Gastroesophageal sphincter (tissue), 4 donors: ENCODE measurements around the gene MACROH2A1. TPM values are rescaled to one million over a fixed set of nuclear protein-coding genes. Genes with fewer than 3 reads are reported as not detected.

ENCODE experiments used
- ATAC-seq: fragments of 150-250 bp; one replicate; pipeline ENCODE4 v1.9.1; 2016; ENCODE audit warnings: mild to moderate bottlenecking, moderate library complexity
- H3K27ac ChIP-seq, 4 donors: fragments of 200-600 bp; sonication (generic) in 3 of 4; 1 replicate in 3 of 4; 2 replicates in 1 of 4; pipeline ENCODE4 v1.5.1; 2016 to 2019
- H3K27me3 ChIP-seq: fragments of 200-600 bp; sonication (generic); one replicate; pipeline ENCODE4 v1.5.1; 2019
- H3K36me3 ChIP-seq, 2 donors: fragments of 200-600 bp; sonication (generic); one replicate each; pipeline ENCODE4 v1.5.1; 2019; ENCODE audit warnings: control low read depth in 1 of 2
- H3K4me1 ChIP-seq, 3 donors: fragments of 200-600 bp; sonication (generic); 1 replicate in 2 of 3; 2 replicates in 1 of 3; pipeline ENCODE4 v1.5.1; 2016 to 2019; ENCODE audit warnings: control low read depth in 2 of 3
- H3K4me3 ChIP-seq, 2 donors: fragments of 200-600 bp; sonication (generic); one replicate each; pipeline ENCODE4 v1.5.1; 2019; ENCODE audit warnings: mild to moderate bottlenecking in 1 of 2, moderate library complexity in 1 of 2
- H3K9me3 ChIP-seq, 3 donors: fragments of 200-600 bp; sonication (generic); one replicate each; pipeline ENCODE4 v1.5.1; 2017 to 2019; ENCODE audit warnings: control low read depth in 2 of 3
- CTCF ChIP-seq, 4 experiments: fragments of 200-600 bp in 2 of 4; fragments of 450-650 bp in 2 of 4; sonication (generic) in 1 of 4; IDR thresholded peaks; one replicate each; pipeline ENCODE4 v1.5.1; 2017 to 2019; ENCODE audit warnings: antibody characterized with exemption in 4 of 4, mild to moderate bottlenecking in 2 of 4, moderate library complexity in 2 of 4
- EP300 ChIP-seq: sonication (generic); formaldehyde crosslinking; IDR thresholded peaks from one replicate; pipeline ENCODE4 v1.6.1; 2017; ENCODE audit warnings: antibody characterized with exemption, mild to moderate bottlenecking
- POLR2A ChIP-seq, 2 donors: fragments of 450-650 bp; IDR thresholded peaks; one replicate each; pipeline ENCODE4 v1.6.1; 2017; ENCODE audit warnings: antibody characterized with exemption in 2 of 2, mild to moderate bottlenecking in 2 of 2, moderate library complexity in 1 of 2
- POLR2AphosphoS5 ChIP-seq: sonication (generic); formaldehyde crosslinking; IDR thresholded peaks from one replicate; pipeline ENCODE4 v1.6.1; 2017; ENCODE audit warnings: antibody characterized with exemption
- WGBS, 2 donors: methylation state at CpG; one replicate each; pipeline ENCODE4 v1.1.5; 2018; ENCODE audit warnings: low coverage in 1 of 2; 5-methylcytosine and 5-hydroxymethylcytosine counted together
- total RNA-seq, 4 donors: library from RNA; depleted of rRNA; stranded (reverse); fragments of >200 nt; gene quantifications; one replicate each; pipeline ENCODE4 v1.1.0, GENCODE V29; 2016

MACROH2A1 gene
- total RNA-seq, 4 donors from 2014 or later = 163 to 180 (median 177) TPM

DNA sequence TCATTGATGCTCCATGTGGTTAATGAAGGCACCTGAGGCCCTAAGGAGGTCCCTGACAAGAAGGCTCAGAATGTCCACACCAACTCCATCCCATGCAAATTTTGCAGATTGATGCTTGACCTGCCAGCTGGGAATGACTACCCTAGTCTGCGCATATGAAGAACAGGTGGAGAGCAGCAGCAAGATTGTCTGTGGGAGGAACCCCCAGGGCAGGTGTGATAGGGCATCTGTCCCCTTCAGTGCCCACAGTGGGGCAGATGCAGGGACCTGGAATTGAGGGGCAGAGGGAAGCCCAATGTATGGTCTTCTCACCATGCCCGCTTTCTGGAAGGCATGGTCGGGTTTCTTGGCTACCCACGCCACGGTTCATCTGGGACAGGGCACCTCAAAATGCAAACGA lies 79.6 kb downstream of the MACROH2A1 start:
- Histone ChIP-seq H3K4me3 (no peak overlapping the region), H3K9me3 (no peaks in the 10 kb centered on the region), H3K4me1 (no peaks in the 10 kb centered on the region), H3K27ac (no peak overlapping the region), H3K27me3 (no peaks in the 10 kb centered on the region), H3K36me3 (no peaks in the 10 kb centered on the region)
- WGBS, 2 donors = 77 to 80% methylated on average over 1 to 3 of the region's 6 CpGs
- TF ChIP-seq POLR2A (IDR thresholded peaks at IDR 0.05) (no peak), EP300 (no peak), POLR2AphosphoS5 (no peak), CTCF (IDR thresholded peaks at IDR 0.05) (no peak)
- no peak for ATAC-seq

DNA sequence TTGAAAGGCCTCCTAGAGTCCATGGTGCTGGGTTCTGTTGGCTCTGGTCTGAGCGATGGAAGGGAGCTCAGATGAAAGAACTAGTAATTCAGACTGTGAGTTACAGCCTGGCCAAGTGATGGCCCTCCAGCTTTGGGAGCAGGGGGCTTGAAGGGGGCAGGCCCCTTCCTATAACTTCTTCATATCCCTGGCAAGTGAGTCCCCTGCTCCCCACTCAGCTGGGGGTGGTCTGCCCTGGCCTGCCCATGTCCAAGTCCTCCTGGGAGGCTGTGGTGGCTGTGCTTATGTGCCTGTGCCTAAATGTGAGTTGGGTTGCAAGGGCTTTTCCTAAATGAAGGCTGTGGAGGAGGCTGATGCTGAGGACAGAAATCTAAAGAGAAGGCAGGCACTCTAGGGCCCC lies 80.1 kb downstream of the MACROH2A1 start:
- TF ChIP-seq POLR2A (IDR thresholded peaks at IDR 0.05) = no peak
- no peak for TF ChIP-seq CTCF (IDR thresholded peaks at IDR 0.05)
- WGBS, 2 donors = 80% methylated on average over 1 of the region's 1 CpG; no CpG with 5 or more reads in 1 of the 2 donors
- no peaks in the 10 kb centered on the region for H3K36me3 ChIP-seq
- no peaks in the 10 kb centered on the region for H3K27me3 ChIP-seq
- no peak for ATAC-seq
- no peaks in the 10 kb centered on the region for H3K4me1 ChIP-seq
- H3K4me3 ChIP-seq = no peak overlapping the region
- H3K27ac ChIP-seq = no peak overlapping the region
- H3K9me3 ChIP-seq = no peaks in the 10 kb centered on the region

GRCh38 chr5:135318037-135318436 lies 81.0 kb downstream of the MACROH2A1 start:
- no peaks in the 10 kb centered on the region for H3K36me3 ChIP-seq
- no peak for TF ChIP-seq CTCF (IDR thresholded peaks at IDR 0.05)
- TF ChIP-seq EP300 = no peak
- no peak for TF ChIP-seq POLR2AphosphoS5
- no peak for TF ChIP-seq POLR2A (IDR thresholded peaks at IDR 0.05)
- no peaks in the 10 kb centered on the region for H3K9me3 ChIP-seq
- ATAC-seq = no peak
- H3K4me1 ChIP-seq = no peaks in the 10 kb centered on the region
- no peak overlapping the region for H3K27ac ChIP-seq
- no peaks in the 10 kb centered on the region for H3K27me3 ChIP-seq
- H3K4me3 ChIP-seq = no peak overlapping the region
- WGBS, 2 donors = 100% methylated on average over 1 of the region's 4 CpGs; no CpG with 5 or more reads in 1 of the 2 donors

DNA sequence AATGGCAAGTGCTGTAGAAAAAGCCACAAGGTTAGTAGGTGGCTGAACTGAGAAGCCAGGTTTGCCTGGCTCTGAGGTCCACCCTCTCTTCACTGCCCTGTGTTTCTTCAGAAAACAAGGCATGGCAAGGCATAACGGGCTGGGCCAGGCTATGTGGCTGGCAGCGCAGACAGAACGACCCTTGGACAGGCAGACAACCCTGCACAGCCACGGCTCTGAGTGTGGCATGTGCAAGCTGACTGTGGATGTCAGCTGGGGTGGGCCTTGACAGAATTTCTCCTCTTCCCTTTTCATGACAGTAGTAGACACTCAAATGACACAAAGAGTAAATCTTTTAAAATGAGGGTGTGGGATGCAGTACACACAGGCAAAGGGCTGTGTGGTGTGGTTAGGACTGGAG lies 81.7 kb downstream of the MACROH2A1 start:
- H3K4me3 ChIP-seq = no peak overlapping the region
- H3K9me3 ChIP-seq = no peaks in the 10 kb centered on the region
- no peak for TF ChIP-seq POLR2AphosphoS5
- WGBS, 2 donors = 40% methylated on average over 1 of the region's 4 CpGs; no CpG with 5 or more reads in 1 of the 2 donors
- H3K27ac ChIP-seq = no peak overlapping the region
- no peaks in the 10 kb centered on the region for H3K27me3 ChIP-seq
- H3K4me1 ChIP-seq = no peaks in the 10 kb centered on the region
- no peak for ATAC-seq
- no peaks in the 10 kb centered on the region for H3K36me3 ChIP-seq

- WGBS, 2 donors = 83 to 100% methylated on average over 2 of the region's 2 CpGs
- ATAC-seq = no peak
- no peaks in the 10 kb centered on the region for H3K27me3 ChIP-seq
- no peak overlapping the region for H3K27ac ChIP-seq
- TF ChIP-seq POLR2A (IDR thresholded peaks at IDR 0.05) (no peak), EP300 (no peak), CTCF (IDR thresholded peaks at IDR 0.05) (no peak), POLR2AphosphoS5 (no peak)
- no peaks in the 10 kb centered on the region for H3K9me3 ChIP-seq
- H3K4me1 ChIP-seq = peaks cover 0 to 3% (median 0%) of the 10 kb centered on the region in 3 donors
- no peaks in the 10 kb centered on the region for H3K36me3 ChIP-seq
- H3K4me3 ChIP-seq = no peak overlapping the region
These were observed 83.6 kb downstream of the MACROH2A1 start for GRCh38 chr5:135315386-135315785.
